NCI-H1436 treated with DMSO at 0.1 percent for 48 hours (cell line): ENCODE results near the gene ZNF536.
"Not testable (repeated sequence)": the region's sequence is repeated elsewhere in the genome, so short reads cannot be mapped to it uniquely, and the experiment has no call there.

Experiments used
- DNase-seq: peaks from one replicate; lab custom pipeline; 2025; lab: John Stamatoyannopoulos, UW

ZNF536 gene

DNA sequence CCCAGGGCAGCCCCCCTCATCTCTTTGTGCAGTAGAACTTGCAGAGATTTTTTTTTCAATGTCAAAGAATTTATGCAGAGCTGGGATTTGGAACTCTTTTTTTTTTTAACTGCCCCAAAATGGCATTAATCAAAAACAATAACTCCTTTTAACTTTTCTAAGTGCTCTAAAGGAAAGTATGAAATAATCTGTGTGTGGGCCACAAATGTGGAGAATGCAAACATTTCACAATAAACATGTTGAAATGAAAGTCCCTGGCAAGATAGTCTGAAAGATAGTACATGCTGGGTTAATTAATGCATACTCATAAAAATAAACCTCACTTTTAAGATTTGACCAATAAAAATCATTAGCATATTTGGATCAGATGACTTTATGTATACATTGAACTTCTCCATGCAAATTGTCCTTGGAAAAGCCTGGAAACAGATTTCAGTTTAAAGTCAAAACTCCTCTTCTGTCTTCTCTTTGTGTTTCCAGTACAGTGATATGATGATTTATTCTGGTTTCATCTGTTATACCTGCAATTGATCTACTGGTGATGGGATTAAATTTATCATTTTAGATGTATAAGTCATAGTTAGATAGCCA is 30.5 kb upstream of the ZNF536 start:
- DNase-seq: no peak

DNA sequence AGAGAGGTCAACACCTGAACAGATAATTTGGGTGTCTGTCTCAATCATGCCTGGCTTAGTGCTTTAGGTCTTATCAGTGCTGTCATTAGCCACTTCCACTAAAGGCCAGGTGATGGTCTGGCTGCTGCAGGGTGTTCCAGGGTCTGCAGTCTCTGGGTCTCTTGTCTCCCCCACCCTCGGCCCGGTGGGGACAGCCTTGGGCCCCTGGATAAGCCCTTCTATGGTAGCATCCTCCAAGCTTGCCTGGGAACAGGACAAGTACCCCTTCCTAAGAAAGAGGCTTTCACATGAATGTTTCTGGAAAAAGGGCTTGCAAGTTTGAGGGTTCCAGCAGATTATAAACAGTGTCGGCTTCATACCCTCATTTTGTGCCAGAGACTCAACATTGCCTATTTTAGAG is 29.3 kb upstream of the ZNF536 start:
- no peak for DNase-seq

DNA sequence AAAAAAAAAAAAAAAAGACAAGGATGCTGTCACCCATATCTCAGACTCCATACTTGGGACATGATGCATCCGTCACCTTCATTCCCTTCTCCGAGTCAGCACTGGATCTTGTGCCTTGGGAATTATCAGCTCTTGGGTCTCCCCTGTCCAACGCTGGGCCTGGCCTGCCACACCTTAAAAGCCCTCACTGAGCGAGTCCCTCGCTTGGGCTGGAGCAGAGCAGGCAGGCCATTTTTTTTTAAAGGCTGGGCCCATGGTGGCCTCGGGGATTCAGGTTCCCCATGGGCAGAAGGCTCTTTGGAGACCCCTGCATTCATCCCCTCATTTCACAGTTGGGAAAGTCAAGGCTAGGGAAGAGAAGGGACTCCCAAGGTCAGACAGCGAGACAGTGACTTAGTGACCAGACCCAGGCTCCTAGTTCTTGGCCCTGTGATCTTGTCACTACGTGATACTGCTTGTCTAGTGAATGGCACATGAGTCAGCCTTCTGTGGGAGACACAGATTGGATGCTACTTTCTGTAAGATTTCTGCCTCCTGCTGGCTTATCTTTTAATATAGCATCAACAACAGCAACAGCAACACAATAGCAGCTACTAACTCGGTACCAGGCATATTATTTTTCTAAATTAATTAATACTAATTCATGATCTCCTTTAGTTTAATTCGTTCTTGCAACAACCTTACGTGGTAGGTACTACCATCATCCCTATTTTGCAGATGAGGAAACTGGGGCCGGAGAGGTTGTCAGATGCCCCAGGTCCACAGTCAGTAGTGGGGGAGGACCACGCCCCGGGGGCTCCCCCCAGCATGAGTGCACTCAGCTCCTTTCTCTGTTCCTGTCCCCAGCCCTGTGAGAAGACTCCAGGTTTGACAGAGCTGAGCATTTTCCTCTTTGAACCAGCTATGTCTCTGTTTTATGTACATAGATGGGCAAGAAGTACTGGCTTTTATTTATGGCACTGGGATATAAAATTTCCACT is 27.4 kb upstream of the ZNF536 start:
- no peak for DNase-seq

DNA sequence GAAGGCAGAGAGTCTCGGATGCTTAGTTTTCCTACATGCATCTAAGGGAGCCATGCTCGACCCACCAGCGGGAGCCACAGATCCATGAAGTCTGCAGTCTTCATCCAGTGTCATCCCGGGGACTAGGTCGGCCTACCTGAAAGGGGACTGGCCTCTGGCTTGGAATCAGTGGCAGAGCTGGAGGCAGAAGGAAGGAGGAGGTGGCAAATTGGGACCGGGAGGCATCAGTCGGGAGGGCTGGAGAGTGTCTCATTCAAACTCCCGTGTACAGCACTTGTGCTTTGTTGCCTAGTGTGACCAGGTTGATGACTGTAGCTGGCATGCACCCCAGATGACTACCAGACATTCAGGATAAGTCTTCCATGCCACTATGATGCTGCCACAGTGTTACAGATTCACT is 26.5 kb upstream of the ZNF536 start:
- DNase-seq: no peak

DNA sequence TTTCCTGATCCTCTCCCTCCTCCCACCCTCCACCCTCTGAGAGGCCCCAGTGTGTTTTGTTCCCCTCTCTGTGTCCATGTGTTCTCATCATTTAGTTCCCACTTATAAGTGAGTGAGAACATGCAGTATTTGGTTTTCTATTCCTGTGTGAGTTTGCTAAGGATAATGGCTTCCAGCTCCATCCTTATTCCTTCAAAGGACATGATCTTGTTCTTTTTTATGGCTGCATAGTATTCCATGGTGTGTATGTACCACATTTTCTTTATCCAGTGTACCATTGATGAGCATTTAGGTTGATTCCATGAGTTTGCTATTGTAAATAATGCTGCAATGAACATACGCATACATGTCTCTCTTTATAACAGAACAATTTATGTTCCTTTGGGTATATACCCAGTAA is 25.7 kb upstream of the ZNF536 start:
- DNase-seq: not testable (repeated sequence)

DNA sequence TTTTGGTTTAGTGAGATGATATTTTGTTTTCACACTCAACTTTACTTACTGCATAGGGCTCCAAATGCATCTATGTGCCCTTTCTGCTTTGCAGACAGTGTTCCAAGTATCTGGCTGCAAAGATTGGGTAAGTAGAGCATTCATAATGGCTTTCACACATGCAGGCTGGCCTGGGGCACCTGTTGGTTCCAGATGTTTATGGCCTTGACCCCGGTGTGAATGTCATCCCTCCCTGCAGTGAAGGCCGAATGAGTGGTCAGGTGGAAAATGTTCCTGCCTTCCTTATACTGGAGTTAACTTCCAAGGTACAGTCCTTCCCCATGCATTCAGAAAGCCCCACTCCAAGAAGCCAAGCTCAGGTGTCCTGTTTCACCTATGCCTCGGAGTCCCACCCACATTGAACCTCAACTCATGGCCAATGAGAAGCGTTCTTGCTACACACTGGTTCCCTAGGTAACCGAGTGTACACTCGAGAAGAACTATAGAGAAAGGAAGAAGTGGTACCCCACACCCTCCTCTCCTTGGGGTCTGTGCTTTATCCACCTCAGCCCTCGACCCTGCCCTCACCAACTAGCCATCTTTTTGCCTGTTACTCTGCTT is 23.0 kb upstream of the ZNF536 start:
- DNase-seq: no peak

DNA sequence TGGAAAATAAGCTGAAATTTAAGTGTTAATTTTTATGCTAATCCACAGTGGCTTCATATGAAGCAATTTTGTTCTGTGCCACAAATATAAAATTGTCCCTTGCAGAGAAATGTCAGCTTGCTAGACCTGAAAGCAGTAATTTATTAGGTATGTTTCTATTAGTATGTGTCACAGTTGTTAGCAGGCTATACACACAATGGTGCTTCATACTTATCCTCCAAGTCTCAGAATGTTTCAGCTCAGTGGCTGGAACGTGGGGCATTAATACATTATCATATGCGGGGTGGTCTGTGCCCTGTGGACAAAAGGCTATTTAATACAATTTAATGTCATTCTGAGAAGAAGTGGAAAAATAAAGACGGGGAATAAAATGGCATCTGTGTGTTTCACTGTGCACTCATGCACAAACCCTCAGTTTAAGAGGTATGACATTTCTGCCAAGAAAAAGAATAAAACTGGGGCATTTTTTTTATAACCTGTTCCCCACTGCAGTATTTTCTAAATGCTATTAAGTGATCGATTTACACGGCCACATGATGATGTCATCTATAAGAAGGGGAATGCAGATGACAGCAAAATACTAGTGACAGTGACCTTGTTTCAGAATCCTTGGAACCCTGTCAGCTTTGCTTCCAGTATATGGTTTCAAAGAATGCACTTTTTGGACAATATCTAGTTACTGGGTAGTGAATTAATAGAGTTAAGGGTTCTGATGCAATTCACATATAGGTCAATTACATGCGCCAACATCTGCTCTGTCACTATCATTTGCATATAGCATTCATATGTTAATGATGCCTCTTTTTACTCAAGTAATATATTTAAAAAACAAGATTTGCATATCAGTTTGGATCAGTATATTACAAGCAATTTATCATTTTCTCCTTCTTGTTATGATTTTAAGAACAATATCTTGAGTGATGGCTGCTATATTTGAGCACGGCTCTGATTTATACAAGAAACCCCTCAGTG is 21.2 kb upstream of the ZNF536 start:
- no peak for DNase-seq

DNA sequence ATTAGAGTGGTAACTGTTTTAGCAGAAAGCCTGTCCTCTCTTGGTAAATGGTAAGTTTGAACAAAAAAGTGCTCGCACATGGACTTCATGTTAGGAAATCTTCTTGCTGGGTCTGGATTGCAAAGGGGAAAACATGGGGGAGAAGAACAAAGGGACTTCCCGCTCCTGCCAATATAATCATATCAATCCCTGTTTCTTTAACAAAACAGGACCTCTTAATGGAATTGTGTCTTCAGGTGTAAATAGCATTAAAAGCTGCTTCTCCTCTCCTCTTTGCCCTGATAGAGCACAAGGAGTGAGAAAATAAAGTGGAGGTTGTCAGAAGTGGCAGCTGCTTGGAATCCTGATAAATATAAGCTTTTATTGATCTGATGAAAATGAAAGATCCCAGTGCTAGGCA is 20.4 kb upstream of the ZNF536 start:
- DNase-seq: no peak

DNA sequence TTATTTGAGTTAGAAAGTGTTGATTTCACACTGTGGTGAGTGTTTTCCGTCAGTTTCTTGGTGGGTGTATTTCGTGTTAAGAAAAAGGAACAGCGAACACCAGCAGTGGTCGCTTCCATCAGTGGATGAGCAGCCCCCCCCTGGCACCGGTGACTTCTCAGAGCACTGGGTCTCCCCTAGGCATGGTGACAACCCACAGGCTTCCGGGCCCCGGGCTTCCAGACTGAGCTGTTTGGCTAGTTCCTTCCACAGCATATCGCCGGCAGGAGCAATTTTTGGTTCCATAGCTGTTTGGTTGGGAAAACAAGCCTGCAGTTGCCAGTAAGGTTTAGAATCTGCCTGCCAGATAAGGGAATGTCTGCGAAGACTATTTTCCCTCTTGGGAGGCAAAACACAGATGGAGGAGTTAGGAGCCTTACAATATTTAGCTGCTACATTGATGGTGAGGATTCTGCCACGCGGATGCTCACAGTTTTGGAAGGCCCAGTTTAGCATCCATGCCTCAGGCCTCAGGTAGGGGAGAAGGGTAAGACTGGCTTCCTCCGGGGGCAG is 18.7 kb upstream of the ZNF536 start:
- DNase-seq: no peak

DNA sequence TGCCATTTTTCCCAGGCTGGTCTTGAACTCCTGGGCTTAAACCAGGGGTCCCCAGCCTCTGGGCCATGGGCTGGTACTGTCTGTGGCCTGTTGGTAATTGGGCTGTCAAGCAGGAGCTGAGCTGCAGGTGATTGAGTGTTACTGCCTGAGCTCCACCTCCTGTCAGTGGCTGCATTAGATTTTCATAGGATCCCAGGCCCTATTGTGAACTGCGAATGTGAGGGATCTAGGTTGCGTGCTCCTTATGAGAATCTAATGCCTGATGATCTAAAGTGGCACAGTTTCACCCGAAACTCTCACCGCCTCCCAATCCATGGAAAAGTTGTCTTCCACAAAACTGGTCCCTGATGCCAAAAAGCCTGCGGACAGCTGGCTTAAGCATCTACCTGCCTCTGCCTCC is 16.6 kb upstream of the ZNF536 start:
- no peak for DNase-seq

DNA sequence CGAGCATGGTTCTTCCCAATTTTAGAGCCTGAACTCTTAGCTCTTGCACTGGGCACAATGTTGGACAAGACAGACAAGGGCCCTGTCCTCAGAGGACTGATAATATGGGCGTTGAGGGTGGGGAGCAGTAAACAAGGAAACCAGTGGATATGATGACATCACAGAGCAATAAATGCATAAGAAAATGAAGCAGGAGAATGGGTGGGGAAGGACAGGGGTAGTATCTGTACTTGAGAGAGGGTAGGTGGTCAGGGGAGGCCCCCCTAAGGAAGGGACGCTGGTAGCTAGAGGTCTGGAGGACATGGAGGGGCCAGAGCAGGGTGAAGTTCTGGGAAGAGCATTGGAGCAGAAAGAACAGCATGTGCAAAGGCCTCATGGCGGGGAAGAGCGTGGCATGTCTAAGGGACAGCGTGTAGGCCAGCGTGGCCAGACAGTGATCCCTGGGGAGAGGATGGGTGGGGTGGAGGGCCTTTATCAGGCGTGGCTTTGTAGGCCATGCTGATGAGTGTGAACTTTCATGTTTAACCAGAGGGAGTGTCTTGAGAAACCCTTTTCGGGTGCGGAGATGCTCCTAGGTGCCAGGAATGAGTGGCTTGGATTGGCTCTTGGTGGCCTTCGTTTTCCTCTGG is 15.1 kb upstream of the ZNF536 start:
- no peak for DNase-seq

DNA sequence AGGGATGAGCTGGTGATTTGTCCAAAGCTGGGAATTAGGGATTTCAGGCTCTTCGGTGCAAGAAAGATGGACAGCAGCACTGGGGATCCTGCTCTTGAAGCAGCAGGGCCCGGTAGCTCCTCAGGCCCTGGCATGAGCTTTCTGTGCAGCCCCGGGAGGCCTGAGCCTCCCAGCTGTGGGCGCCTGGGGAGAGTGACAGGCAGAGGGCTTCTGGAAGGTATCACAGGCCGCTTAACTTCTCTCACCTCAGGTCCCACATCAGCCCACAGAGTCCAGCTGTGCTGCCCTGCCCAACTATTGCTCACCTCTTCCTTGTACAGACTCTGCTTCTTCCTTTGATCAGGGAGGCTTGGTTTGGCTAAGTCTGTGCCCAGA is 14.6 kb upstream of the ZNF536 start:
- DNase-seq: no peak

DNA sequence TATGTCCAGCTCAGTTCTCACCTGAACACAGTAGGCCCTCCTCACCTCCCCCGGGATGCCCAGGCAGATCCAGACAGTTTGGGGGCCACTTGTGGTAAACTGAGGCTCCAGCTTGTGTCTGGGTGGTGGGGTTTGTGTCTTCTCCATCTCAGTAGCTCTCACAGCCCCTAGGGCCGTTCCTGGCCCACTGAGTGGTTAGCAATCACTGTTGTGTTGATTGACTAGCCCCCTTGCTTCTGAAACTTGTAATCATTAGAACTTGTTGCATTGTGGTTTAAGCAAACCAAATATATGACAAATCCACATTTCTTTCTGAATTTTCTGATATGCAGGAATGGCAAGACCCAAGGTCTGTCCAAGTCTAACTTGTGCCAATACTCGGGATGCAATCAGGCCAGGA is 13.9 kb upstream of the ZNF536 start:
- DNase-seq: no peak

DNA sequence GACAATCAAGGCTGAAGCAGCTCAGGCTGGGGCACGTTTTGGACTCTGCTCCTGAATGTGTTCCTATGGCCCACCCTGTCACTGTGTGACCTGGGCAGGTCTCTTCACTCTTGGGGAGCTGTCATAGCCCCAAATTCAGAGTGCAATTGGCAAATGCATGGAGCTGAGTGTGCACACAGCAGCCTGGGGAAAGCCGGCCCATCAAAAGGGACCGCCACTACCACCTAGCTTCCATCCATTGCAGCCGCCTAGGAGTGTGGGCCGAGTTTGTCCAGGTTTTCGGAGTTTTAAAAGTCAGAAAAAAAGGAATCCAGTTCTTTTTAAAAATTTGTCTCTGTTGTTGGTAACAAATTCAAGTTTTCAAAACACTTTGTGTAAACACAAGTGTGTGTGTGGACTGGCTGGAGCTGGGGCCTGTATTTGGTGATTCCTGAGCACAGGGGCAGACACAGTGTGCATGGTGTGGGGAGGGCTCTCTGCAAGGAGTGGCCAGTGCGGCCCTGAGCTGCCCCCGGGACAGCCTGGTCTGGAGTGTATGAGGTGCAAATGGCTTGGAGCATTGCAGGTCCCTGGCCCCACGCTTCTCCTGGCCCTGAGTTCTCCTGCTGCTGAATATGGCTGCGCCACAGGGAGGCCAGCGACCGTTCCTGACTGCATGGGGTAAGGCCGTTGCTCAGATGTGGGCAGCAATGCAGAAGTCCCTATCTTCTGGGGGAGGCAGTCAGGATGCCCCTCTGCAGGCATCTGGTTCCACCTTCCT is 13.2 kb upstream of the ZNF536 start:
- no peak for DNase-seq

DNA sequence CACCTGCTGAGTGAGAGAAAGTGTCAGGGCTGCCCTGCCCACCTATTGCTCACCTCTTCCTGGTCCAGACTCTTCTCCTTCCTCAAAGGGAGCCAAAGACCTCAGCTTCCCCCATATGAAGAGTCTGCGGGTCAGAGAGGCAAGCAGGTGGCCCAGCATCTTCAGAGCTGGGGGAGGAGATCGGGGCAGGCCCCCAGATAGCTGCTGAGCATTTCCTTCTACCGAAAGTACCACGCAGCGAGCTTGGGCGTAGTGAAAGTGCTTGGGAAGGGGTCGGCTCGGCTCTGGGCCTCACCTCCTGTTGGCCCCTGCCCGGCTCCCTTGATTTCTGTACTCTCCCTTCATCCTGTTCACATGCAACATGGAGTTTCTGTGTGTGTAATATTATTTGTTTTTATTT is 12.2 kb upstream of the ZNF536 start:
- DNase-seq: no peak

DNA sequence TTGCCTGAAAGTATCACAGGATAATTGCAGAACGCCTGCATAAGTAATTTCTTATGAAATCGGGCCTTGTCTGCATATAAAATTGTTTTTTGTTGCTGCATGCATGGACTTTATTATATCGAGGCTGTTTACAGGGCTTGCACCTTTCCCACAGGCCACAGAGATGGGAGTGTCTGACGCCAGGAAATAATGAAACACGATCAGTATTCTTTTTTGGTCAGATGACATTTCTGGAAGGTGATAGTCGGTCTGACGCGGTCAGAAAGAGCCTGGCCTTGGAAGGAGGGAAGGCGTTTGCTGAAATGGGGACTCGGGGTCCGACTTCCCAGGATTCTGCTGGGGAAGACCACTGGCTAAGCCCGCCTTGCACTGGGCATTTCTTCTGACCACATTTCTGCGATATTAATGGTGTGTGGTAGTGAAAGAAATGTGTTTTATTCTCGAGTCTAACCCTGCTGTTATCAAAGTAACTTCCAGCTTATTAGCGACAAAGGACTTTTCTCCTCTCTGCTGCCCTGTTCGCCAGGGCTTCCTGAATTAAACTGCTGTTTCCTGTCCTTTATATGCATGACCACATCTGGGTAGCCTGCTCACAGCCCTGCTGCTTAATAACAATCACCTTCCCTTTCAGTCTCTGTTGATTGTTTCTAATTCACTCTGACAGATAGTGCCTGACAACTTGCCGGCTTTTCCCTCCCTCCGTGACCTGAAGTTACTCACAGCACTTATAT is 11.6 kb upstream of the ZNF536 start:
- no peak for DNase-seq

DNA sequence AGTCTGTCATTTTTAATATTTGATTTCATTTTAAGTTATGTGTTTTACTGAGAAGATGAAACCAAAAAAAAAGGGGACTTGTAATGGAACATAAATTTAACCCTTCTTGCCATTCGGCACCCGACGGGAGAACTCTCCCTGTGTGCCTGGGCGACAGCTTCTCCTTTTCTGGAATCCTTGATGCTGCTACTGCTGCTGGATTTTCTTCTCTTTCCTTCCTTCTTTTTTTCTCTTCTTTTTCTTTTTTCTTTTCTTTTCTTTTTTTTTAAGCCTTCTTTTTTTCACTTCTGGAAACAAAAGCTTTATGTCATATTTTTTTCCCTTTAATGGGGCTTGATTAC is 11.1 kb upstream of the ZNF536 start:
- DNase-seq: no peak

DNA sequence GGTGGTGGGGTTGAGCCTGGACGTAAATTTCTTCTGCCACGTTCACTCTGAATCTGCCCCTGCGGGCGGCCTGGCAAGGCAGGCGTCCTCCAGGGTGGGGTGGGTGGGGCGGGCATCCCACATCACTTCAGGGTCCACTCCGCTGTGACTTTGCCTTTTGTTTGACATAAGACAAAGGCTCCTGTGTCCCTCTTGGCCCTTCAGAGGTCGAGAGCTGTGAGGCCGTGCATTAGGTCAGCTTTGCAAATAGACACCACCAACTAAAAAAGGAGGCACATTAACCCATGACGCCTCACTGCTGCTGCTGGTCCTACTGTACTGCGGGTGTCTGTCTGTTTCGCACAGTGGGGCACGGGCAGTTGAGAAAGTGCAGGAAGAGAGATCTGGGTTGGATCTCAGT is 10.5 kb upstream of the ZNF536 start:
- no peak for DNase-seq

DNA sequence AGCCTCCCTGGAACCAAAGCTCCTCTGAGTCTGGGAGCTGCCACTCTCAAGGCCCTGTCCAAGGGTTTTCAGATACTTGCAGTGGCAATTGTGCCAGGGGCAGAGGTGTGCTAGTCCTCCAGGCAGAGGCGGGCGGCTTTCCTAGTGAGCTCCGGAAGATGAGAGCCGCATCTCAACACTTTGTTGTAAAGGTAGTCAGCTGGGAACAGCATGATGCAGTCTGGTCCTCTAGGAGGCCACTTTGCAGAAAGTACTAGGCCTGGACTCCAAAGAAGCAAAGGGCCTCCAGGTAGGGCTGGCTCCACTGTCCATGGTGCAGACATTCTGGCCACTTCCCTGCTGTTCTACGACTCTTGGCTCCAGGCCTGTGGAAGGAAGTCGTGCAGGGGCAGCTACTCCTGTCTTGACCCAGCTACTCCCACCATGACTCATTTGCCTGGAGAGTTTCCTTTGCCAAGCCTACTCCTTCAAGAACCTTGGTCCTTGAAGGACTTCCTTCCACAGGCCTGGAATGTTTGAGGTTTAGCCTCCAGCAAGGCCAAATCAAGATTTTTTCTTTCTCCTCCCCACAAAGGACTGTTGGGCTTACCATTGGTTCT is 9.9 kb upstream of the ZNF536 start:
- DNase-seq: no peak

DNA sequence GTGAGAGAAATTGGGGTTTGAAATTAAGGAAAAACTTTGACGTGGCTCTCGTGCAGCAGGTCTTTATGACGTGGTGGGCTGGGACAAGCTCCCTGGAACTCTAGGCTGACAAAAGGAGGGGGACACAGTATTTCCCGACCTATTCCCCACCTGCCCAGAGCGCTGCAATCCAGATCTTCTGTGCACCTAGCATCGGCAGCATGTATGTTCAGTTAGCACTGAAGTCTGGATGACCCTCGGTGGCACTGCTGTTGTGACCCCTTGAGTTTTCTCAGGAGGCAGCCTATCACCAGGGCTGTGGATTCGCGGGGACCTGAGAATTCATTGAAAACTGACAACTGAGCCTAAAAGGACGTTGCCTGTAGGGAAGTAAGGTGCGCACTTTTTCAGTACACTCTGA is 9.1 kb upstream of the ZNF536 start:
- DNase-seq: no peak
